ENCODE measurements around the gene LMAN2L. TPM values are rescaled to one million over a fixed set of nuclear protein-coding genes. Genes with fewer than 3 reads are reported as not detected.

The LMAN2L gene
- total RNA-seq, 4 donors from 2014 or later, result 10.2 to 21.2 (median 16.8) TPM

GRCh38 chr2:96684883-96685576 lies 54.8 kb downstream of the LMAN2L start:
- no peak for DNase-seq (ENCODE audit: low spot score in 2 of 2)
- H3K9me3 ChIP-seq, result no peaks in the 10 kb centered on the region
- peaks cover 0 to 19% (median 0%) of the 10 kb centered on the region in 4 donors for H3K4me1 ChIP-seq
- H3K27ac ChIP-seq, result no peak overlapping the region
- TF ChIP-seq EP300 (IDR thresholded peaks at IDR 0.05) (no peak), POLR2A (IDR thresholded peaks at IDR 0.05) (no peak), CTCF (IDR thresholded peaks at IDR 0.05) (no peak)
- no peaks in the 10 kb centered on the region for H3K36me3 ChIP-seq
- no peak overlapping the region for H3K4me3 ChIP-seq
- H3K27me3 ChIP-seq, result peaks cover 0 to 9% of the 10 kb centered on the region in 2 donors
- 49 to 65% methylated on average over 16 of the region's 16 CpGs for WGBS, 2 donors

- Histone ChIP-seq H3K27me3 (peaks cover 0 to 9% of the 10 kb centered on the region in 2 donors), H3K4me3 (no peak overlapping the region), H3K36me3 (no peaks in the 10 kb centered on the region), H3K27ac (no peak overlapping the region), H3K9me3 (no peaks in the 10 kb centered on the region), H3K4me1 (peaks cover 0 to 24% (median 0%) of the 10 kb centered on the region in 4 donors)
- WGBS, 2 donors, result 89% methylated on average over 13 of the region's 13 CpGs
- TF ChIP-seq EP300 (IDR thresholded peaks at IDR 0.05), result no peak
- TF ChIP-seq POLR2A (IDR thresholded peaks at IDR 0.05), result no peak
- no peak for DNase-seq (ENCODE audit: low spot score in 2 of 2)
These were observed 55.7 kb downstream of the LMAN2L start for GRCh38 chr2:96683972-96684820.

GRCh38 chr2:96683307-96683706 lies 56.6 kb downstream of the LMAN2L start:
- H3K9me3 ChIP-seq, result no peaks in the 10 kb centered on the region
- no peaks in the 10 kb centered on the region for H3K36me3 ChIP-seq
- no peak for DNase-seq (ENCODE audit: low spot score in 2 of 2)
- H3K4me1 ChIP-seq, result peaks cover 0 to 24% (median 0%) of the 10 kb centered on the region in 4 donors
- no peak overlapping the region for H3K27ac ChIP-seq
- no peak overlapping the region for H3K4me3 ChIP-seq
- peaks cover 0 to 9% of the 10 kb centered on the region in 2 donors for H3K27me3 ChIP-seq
- TF ChIP-seq CTCF (IDR thresholded peaks at IDR 0.05) (no peak), EP300 (IDR thresholded peaks at IDR 0.05) (no peak), POLR2A (IDR thresholded peaks at IDR 0.05) (no peak)
- WGBS, 2 donors, result 87 to 89% methylated on average over 5 of the region's 5 CpGs

- Histone ChIP-seq H3K9me3 (no peaks in the 10 kb centered on the region), H3K4me1 (peaks cover 0 to 24% (median 0%) of the 10 kb centered on the region in 4 donors), H3K36me3 (no peaks in the 10 kb centered on the region), H3K27ac (no peak overlapping the region), H3K4me3 (no peak overlapping the region), H3K27me3 (no peaks in the 10 kb centered on the region)
- TF ChIP-seq POLR2A (IDR thresholded peaks at IDR 0.05), result no peak
- no peak for TF ChIP-seq EP300 (IDR thresholded peaks at IDR 0.05)
- no peak for TF ChIP-seq CTCF (IDR thresholded peaks at IDR 0.05)
- no peak for DNase-seq (ENCODE audit: low spot score in 2 of 2)
- 86 to 89% methylated on average over 4 of the region's 4 CpGs for WGBS, 2 donors
These were observed 58.3 kb downstream of the LMAN2L start for GRCh38 chr2:96681540-96681939.

GRCh38 chr2:96680561-96681141 lies 59.2 kb downstream of the LMAN2L start:
- no peak overlapping the region for H3K27ac ChIP-seq
- no peak for DNase-seq (ENCODE audit: low spot score in 2 of 2)
- no peak overlapping the region for H3K4me3 ChIP-seq
- peaks cover 0 to 17% (median 0%) of the 10 kb centered on the region in 4 donors for H3K4me1 ChIP-seq
- 73 to 77% methylated on average over 5 of the region's 5 CpGs for WGBS, 2 donors
- H3K9me3 ChIP-seq, result no peaks in the 10 kb centered on the region
- no peaks in the 10 kb centered on the region for H3K27me3 ChIP-seq
- H3K36me3 ChIP-seq, result no peaks in the 10 kb centered on the region
- TF ChIP-seq EP300 (IDR thresholded peaks at IDR 0.05) (no peak), POLR2A (IDR thresholded peaks at IDR 0.05) (no peak), CTCF (IDR thresholded peaks at IDR 0.05) (no peak)
